K562 (cell line): ENCODE results near the gene C16orf95.

Experiments
- CEBPB ChIP-seq: fragments of 450-650 bp; IDR thresholded peaks from 2 replicates; pipeline ENCODE4 v1.6.1; 2016; ENCODE audit warnings: missing genetic modification characterization, missing compliant biosample characterization
- CTCF ChIP-seq, 3 experiments: IDR thresholded peaks in 2 of 3; conservative IDR thresholded peaks in 1 of 3; 2 replicates each; pipeline ENCODE4 v1.5.1; 2011 to 2012; ENCODE audit warnings: low read length in 3 of 3, mild to moderate bottlenecking in 3 of 3, control low read depth in 2 of 3, improper control_type of control experiment in 1 of 3, inconsistent platforms in 1 of 3, low read depth in 1 of 3, mixed read lengths in 1 of 3, moderate library complexity in 1 of 3; ENCODE audit not compliant: insufficient read depth in 2 of 3
- JUN ChIP-seq, 2 experiments: sonication (generic) in 1 of 2; formaldehyde crosslinking in 1 of 2; IDR thresholded peaks; 2 replicates each; pipeline versions ENCODE4 v1.6.1 to v1.8.0; 2012 to 2022; ENCODE audit warnings: borderline replicate concordance in 2 of 2, mild to moderate bottlenecking in 2 of 2, improper control_type of control experiment in 1 of 2, low read depth in 1 of 2, low read length in 1 of 2, missing genetic modification reagents in 1 of 2
- KAT8 ChIP-seq: fragments of 450-650 bp; IDR thresholded peaks from 2 replicates; pipeline ENCODE4 v1.6.1; 2016; ENCODE audit warnings: low read depth, mild to moderate bottlenecking

- TF ChIP-seq JUN (IDR thresholded peaks at IDR 0.05; ENCODE audit: borderline replicate concordance, low read depth, low read length) (no peak), JUN (CRISPR knock-in tag; IDR thresholded peaks at IDR 0.05; ENCODE audit: borderline replicate concordance) (no peak), KAT8 (no peak), CEBPB (no peak), CTCF (IDR thresholded peaks at IDR 0.05 in 2 of 3, conservative IDR thresholded peaks at IDR 0.05 in 1 of 3; ENCODE audit: insufficient read depth in 2 of 3, low read depth in 1 of 3, low read length in 3 of 3) (peak; percentile 64 to 67 (median 66))
Measured at GRCh38 chr16:87305505-87306391, 11.4 kb downstream of the C16orf95 start.
